Jurkat, Clone E6-1 (cell line): ENCODE measurements around the gene SOWAHC.
"Not testable (repeated sequence)": the region's sequence is repeated elsewhere in the genome, so short reads cannot be mapped to it uniquely, and the experiment has no call there.

Source experiments
- DNase-seq: peaks from one replicate; pipeline ENCODE4 v3.0.0-alpha.2; 2011; ENCODE audit warnings: low read depth, low spot score
- H3K4me3 ChIP-seq: 2 replicates; pipeline ENCODE4 v1.5.1; 2011; ENCODE audit warnings: mild to moderate bottlenecking, low read length, control low read depth, moderate library complexity

SOWAHC gene

DNA sequence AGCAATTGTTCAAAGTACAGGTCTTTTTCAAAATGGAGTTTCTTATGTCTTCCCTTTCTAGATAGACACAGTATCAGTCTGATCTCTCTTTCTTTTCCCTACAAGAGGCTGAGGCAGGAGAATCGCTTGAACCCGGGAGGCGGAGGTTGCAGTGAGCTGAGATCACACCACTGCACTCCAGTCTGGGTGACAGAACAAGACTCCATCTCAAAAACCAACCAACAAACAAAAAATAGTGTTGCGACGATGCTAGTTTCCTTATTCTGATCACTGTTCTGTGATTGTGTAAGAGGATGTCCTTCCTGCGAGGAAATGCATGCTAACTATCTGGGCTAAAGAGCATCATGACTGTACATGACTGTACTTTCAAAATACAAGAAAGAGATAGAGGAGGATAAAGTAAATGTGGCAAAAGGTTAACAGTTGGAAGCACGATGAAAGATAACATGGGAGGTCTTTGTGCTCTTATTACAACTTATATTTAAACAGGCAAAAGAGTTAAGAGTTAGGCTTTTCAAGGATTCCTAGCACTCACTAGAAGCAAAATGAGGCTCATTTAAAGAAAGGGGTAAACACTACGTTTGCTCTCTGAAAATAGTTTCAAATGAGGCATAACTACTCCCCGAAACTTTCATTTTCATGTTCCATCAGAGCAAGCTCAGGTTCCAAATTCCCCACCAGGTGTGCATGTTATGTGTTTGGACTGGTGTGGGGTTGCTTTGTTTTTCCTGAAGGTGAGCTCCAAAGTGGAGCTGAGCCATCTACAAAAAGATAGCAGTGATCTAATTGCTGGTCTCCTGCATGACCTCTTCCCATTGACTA is 23.8 kb downstream of the SOWAHC start:
- DNase-seq: no peak
- no peak overlapping the region for H3K4me3 ChIP-seq

DNA sequence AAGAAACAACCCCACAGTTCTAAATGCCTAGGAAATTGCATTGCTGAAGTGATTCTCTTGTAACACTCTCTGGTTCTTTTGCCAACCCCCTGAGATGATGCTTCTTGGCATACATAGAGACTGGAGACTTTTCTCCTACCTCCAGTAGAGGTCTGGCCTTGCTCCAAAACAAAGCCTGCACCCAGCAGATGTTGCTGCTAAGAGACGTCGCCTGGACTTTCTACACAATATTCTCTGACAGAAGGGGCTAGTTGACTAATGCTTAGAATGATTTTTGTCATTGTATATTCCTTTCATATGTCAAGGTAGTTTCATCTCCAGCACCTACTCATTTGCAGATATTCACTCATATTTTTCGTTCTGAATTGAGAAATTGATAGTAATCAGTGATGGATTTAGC is 24.6 kb downstream of the SOWAHC start:
- no peak for DNase-seq
- H3K4me3 ChIP-seq: no peak overlapping the region

DNA sequence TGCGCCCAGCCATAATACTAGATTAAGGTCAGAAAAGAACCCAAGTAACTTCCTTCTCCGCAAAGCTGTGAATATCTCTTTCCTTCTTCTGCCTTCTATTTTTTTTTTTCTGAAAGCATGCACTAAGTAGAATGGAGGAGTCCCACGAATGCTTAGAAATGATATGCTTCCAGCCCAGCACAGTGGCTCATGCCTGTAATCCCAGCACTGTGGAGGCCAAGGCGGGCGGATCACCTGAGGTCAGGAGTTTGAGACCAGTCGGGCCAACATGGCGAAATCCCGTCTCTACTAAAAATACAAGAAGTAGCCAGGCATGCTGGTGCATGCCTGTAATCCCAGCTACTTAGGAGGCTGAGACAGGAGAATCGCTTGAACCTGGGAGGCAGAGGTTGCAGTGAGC is 25.8 kb downstream of the SOWAHC start:
- H3K4me3 ChIP-seq, DNase-seq: not testable (repeated sequence)

DNA sequence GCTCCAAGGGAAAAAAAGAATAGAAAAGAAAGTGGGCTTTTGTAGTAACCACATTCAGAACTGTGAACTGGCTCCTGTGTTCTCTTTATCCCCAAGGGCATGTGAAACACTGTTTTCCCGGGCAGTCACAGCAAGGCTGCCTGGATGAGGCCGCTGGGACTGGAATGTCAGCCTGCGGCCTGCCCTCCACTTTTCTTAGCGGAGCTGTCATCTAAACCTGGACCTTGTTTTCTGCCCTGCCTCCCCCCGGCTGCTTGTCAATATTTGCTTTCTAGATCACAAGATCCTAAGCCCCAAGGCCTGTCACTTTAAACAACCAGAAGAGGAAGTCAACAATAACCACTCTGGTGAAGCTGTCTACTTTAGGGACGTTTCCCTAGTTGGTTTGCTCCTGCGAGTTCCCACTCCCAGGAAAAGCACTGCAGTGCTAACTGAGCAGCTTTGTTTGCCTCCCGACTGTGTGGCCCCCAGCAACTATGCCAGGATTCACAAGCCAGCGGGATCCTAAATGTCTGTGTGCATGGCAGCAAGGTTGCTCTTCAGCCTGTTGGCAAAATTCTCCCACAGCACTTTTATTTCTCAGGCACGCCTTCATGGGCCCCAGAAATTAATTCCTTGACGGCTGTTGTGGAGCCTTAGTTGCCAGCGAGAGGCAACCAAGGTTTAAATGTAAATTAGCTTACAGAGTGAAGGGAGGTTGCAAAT is 30.6 kb downstream of the SOWAHC start:
- H3K4me3 ChIP-seq: no peak overlapping the region
- no peak for DNase-seq

DNA sequence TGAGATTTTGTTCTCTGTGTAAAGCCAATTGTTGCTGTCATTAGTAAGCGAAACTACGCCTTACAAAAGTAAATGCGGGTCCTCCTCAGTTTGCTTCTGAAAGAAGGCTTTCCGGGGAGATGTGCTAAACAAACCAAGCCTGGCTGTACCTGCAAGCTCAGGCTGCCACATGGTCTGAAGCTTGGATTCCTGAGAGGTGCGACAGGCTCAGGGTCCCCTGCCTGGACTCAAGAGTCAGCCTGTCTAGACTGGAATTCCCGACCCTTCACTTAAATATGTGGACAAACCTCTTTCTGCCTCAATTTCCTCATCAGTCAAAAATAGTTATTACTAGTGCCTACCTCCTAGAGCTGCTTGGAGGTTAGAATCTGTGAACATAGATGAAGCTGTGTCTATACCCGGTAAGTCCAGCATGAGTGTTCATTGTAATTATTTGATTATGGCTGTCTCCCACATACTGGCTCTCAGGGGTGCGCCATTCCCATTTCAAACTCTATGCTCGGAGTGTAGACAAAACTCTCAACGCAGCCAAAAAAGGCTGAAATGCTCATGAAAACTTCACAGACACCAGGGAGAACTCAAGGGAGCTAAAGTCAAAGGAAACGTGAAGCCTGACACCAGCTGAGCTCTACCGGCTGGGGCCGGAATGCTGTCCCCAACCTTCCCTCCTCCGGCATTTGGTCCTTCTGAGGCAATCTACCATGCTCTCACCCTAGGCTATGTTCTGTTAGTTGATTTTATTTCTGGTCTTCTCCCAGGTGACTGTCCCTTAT is 31.4 kb downstream of the SOWAHC start:
- DNase-seq: no peak
- H3K4me3 ChIP-seq: no peak overlapping the region

GRCh38 chr2:109646961-109647360 is 32.8 kb downstream of the SOWAHC start:
- no peak overlapping the region for H3K4me3 ChIP-seq
- DNase-seq: no peak

GRCh38 chr2:109647636-109648035 is 33.5 kb downstream of the SOWAHC start:
- no peak overlapping the region for H3K4me3 ChIP-seq
- DNase-seq: no peak

DNA sequence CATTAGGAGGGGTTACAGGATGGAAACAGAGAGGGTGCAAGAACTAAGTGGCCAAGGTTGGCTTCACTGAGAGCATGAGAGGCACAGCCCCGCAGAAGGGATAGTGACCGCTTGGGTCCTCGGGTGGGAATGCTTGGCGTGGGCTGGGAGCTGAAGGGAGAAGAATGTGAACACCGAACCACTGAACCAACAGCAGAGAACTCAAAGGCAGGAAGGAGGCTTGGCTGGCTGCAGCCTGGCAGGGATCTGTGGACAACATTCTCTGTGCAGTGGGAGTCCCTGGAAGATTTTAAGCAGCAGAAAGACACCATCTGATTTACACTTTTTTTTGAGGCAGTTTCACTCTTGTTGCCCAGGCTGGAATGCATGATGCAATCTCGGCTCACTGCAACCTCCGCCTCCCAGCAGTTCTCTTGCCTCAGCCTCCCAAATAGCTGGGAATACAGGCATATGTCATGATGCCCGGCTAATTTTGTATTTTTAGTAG is 33.9 kb downstream of the SOWAHC start:
- no peak for DNase-seq
- H3K4me3 ChIP-seq: no peak overlapping the region

GRCh38 chr2:109649736-109650695 is 35.9 kb downstream of the SOWAHC start:
- no peak overlapping the region for H3K4me3 ChIP-seq
- no peak for DNase-seq

DNA sequence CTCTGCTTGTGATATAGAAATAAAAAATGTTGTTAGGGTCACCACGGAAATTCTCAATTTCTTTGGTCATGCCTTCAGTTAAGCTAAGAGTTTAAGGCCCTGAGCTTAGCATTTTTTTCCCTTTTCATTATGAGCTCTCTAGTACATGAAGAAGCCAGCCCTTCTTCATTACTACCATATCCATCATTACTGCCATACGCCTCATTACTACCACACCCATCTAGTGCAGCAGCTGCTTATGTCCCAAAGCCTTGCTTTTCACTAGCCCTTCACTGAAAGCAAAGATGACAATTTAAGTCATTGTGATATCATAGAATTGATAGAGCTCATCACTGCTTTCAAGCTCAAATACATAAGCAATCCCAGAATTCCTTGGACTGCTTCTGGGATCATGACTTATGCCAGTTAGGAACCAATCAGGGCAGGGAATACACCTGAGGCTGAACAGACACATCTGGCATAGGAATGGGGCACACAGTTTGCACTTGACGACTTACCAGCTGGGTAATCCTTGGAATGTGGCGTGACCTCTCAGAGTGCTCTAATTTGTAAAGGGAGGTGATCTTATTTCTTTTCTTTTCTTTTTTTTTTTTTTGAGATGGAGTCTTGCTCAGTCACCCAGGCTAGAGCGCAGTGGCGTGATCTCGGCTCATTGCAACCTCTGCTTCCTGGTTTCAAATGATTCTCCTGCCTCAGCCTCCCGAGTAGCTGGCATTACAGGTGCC is 40.3 kb downstream of the SOWAHC start:
- no peak overlapping the region for H3K4me3 ChIP-seq
- no peak for DNase-seq

DNA sequence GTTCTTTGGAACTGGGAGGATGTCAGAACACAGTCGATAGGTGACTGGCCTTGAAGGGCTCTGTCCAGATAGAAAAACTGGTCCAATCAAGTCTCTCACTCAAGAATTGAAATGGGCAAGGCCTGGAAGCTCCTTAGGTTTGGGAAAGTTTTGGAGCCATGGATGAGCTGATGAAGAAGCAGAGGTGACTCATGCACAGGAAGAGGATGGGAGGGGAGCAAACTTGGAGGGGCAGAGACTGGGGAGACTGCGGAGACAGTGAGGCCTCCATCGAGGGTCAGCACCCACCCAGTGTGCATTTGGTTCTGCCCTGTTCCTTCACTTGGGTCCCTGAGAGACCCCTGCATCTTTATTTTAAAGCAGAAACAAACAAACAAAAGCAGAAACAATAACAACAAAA is 41.1 kb downstream of the SOWAHC start:
- H3K4me3 ChIP-seq: no peak overlapping the region

GRCh38 chr2:109659396-109660045 is 45.4 kb downstream of the SOWAHC start:
- no peak for DNase-seq
- H3K4me3 ChIP-seq: no peak overlapping the region

More for the DNA sequence above, 41.1 kb downstream of the SOWAHC start:
- DNase-seq: no peak

GRCh38 chr2:109660046-109660860 is 46.1 kb downstream of the SOWAHC start:
- no peak overlapping the region for H3K4me3 ChIP-seq
- peak; percentile 16 for DNase-seq

- no peak overlapping the region for H3K4me3 ChIP-seq
- DNase-seq: no peak
Measured at GRCh38 chr2:109662889-109663288, 48.7 kb downstream of the SOWAHC start.

DNA sequence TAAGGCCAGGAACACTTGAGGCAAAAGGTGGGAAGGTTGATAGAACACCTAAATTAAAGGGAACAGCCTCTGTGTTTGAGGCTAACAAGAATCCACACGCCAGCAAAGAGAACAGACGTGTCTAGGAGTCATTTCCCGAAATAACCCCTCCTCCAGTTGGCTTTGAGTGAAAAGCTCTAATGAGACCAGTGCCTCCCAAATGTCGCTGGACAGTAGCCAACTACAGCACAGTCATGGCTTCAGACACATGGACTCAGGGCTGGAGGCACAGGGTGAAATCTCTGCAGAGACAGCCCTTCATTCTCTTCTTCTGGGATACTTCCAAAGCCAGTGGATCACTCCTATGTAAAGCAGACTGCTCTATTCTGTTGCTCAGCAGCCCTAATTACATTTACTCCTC is 49.6 kb downstream of the SOWAHC start:
- DNase-seq: no peak
- no peak overlapping the region for H3K4me3 ChIP-seq

DNA sequence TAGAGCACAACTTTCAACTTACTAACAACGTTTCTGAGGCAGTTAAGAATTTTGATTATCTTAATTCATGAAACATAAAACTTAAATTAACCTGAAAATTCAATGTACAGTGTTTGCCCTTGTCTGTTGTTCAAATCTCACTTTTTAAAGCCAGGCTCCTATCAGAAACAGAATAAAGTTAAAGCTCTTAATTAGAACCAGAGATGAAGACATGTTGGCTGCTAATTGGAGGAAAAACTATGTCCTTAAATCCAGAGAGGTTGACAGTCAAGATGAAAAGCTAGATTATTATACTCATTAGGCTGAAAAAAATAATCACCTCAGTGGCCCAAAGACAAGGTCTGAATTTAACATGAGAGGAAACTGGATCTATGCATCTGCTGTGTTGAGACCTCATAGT is 52.3 kb downstream of the SOWAHC start:
- no peak overlapping the region for H3K4me3 ChIP-seq

More for the DNA sequence above, 52.3 kb downstream of the SOWAHC start:
- DNase-seq: no peak
